Naive thymus-derived CD4-positive, alpha-beta T cell (primary cell): ENCODE data around the gene CELF2. TPM values are rescaled to one million over a fixed set of nuclear protein-coding genes. Genes with fewer than 3 reads are reported as not detected.

Experiments used
- ATAC-seq: fragments of 150-1000 bp; cut with Tn5 transposase; 2 replicates; pipeline ENCODE4 v1.10.0; 2021; ENCODE audit warnings: mild to moderate bottlenecking, moderate library complexity
- CTCF ChIA-PET: fragments of 350-600 bp; sonication (Branson Sonifier 250); formaldehyde crosslinking; loops from one replicate; lab custom pipeline; 2021; ENCODE audit warnings: antibody characterized with exemption; lab: Charles Lee
- POLR2A ChIA-PET: fragments of 350-600 bp; sonication (Branson Sonifier 250); formaldehyde crosslinking; loops from one replicate; lab custom pipeline; 2021; ENCODE audit warnings: antibody characterized with exemption, inconsistent platforms; lab: Charles Lee
- DNase-seq, 9 donors: peaks; one replicate each; pipeline versions ENCODE4 v3.0.0 to v3.0.0-alpha.2; 2020 to 2022; ENCODE audit warnings: mixed read lengths in 1 of 9
- H3K27ac ChIP-seq: one replicate; pipeline ENCODE4 v1.7.0; 2013; ENCODE audit warnings: mild to moderate bottlenecking, low read depth, low read length, moderate library complexity
- H3K27me3 ChIP-seq, 2 donors: one replicate each; pipeline ENCODE4 v1.7.0; 2013; ENCODE audit warnings: low read length in 2 of 2, mild to moderate bottlenecking in 2 of 2, moderate library complexity in 2 of 2; ENCODE audit not compliant: control insufficient read depth in 2 of 2, insufficient read depth in 2 of 2
- H3K36me3 ChIP-seq, 3 experiments: 1 replicate in 2 of 3; 2 replicates in 1 of 3; pipeline ENCODE4 v1.7.0; 2013; ENCODE audit warnings: low read length in 3 of 3, mild to moderate bottlenecking in 3 of 3, moderate library complexity in 1 of 3; ENCODE audit not compliant: insufficient read depth in 3 of 3, control insufficient read depth in 2 of 3
- H3K4me1 ChIP-seq, 2 donors: one replicate each; pipeline ENCODE4 v1.7.0; 2013; ENCODE audit warnings: low read length in 2 of 2, mild to moderate bottlenecking in 2 of 2, moderate library complexity in 1 of 2; ENCODE audit not compliant: control insufficient read depth in 2 of 2, insufficient read depth in 2 of 2
- H3K4me3 ChIP-seq: 2 replicates; pipeline ENCODE4 v1.7.0; 2013; ENCODE audit warnings: mild to moderate bottlenecking, low read length
- H3K9me3 ChIP-seq, 3 experiments: 1 replicate in 2 of 3; 2 replicates in 1 of 3; pipeline ENCODE4 v1.7.0; 2013; ENCODE audit warnings: low read length in 3 of 3; ENCODE audit not compliant: control insufficient read depth in 2 of 3
- H3K27ac Mint-ChIP-seq, 9 donors: one replicate each; pipeline ENCODE4 v1.8.0; 2020 to 2022; ENCODE audit warnings: mixed read lengths in 9 of 9, mild to moderate bottlenecking in 8 of 9, moderate library complexity in 5 of 9, inconsistent platforms in 2 of 9
- H3K27me3 Mint-ChIP-seq, 5 donors: one replicate each; pipeline ENCODE4 v1.8.0; 2021 to 2022; ENCODE audit warnings: mixed read lengths in 5 of 5, mild to moderate bottlenecking in 1 of 5
- H3K36me3 Mint-ChIP-seq, 5 donors: one replicate each; pipeline ENCODE4 v1.8.0; 2020 to 2022; ENCODE audit warnings: mixed read lengths in 5 of 5, mild to moderate bottlenecking in 3 of 5, inconsistent platforms in 1 of 5
- H3K4me1 Mint-ChIP-seq, 7 donors: one replicate each; pipeline ENCODE4 v1.8.0; 2020 to 2022; ENCODE audit warnings: mixed read lengths in 7 of 7, mild to moderate bottlenecking in 3 of 7, inconsistent platforms in 1 of 7
- H3K4me3 Mint-ChIP-seq, 10 donors: one replicate each; pipeline ENCODE4 v1.8.0; 2020 to 2022; ENCODE audit warnings: mild to moderate bottlenecking in 10 of 10, mixed read lengths in 10 of 10, moderate library complexity in 6 of 10, inconsistent platforms in 2 of 10
- H3K9me3 Mint-ChIP-seq, 11 donors: one replicate each; pipeline ENCODE4 v1.8.0; 2020 to 2022; ENCODE audit warnings: mixed read lengths in 11 of 11, mild to moderate bottlenecking in 4 of 11, inconsistent platforms in 1 of 11, moderate library complexity in 1 of 11
- intact Hi-C, 2 donors: fragments of 100-400 bp; cut with micrococcal nuclease; formaldehyde crosslinking; loops; one replicate each; pipeline ENCODE4 v1.15.1; 2023
- polyA plus RNA-seq, 2 donors: library from polyadenylated mRNA; unstranded; fragments of 300-500 nt; fragmentation: Illumina TruSeq; gene quantifications; one replicate each; pipeline ENCODE4 v1.2.3, GENCODE V29; 2021
- total RNA-seq, 6 experiments: library from RNA in 5 of 6; stranded (reverse) in 5 of 6; gene quantifications; 1 replicate in 5 of 6; 2 replicates in 1 of 6; pipeline ENCODE4 v1.2.3 and lab custom pipeline; 2021 to 2026

The CELF2 gene
- total and polyA plus RNA-seq, 7 experiments from 2014 or later = 135 to 207 (median 178) TPM

DNA sequence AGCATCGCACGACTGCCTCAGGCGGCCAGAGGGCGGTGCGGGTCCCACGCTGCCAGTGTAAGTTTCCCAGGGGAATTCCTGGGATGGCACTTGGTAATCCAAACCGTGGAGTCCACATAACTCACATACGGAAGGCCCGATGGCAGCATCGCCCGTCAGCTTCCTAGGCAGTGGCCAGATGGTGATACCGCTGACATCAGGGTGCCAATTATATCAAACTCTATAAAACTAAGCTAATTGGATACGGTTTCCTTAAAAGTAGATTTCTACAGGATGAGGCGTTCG is 189.8 kb downstream of the CELF2 start:
- Histone ChIP-seq H3K27me3 (no peaks in the 10 kb centered on the region), H3K27ac (no peak overlapping the region), H3K4me3 (peak overlapping the region; percentile 25), H3K4me1 (peaks cover 70 to 95% of the 10 kb centered on the region in 2 donors), H3K36me3 (peaks cover 7 to 56% (median 24%) of the 10 kb centered on the region in 3 experiments), H3K9me3 (no peaks in the 10 kb centered on the region)
- ChIA-PET CTCF (interaction anchor here (1.7 kb wide), 1 partner anchor 115 kb away, joined by 3 read pairs; no protein-coding TSS in a partner anchor), POLR2A (interaction anchor here (1.1 kb wide), 1 partner anchor 94 kb away, joined by 3 read pairs; no protein-coding TSS in a partner anchor)
- Mint-ChIP-seq H3K4me3 (peak overlapping the region; percentile 41 to 86 (median 75)), H3K4me1 (peaks cover 74 to 100% (median 100%) of the 10 kb centered on the region in 7 donors), H3K27ac (peak overlapping the region; percentile 65 to 93 (median 86)), H3K36me3 (peaks cover 5 to 69% (median 29%) of the 10 kb centered on the region in 5 donors), H3K27me3 (no peaks in the 10 kb centered on the region), H3K9me3 (peaks cover 0 to 2% (median 0%) of the 10 kb centered on the region in 11 donors)
- no peak for ATAC-seq
- intact Hi-C loops = no loop called here
- DNase-seq = no peak

DNA sequence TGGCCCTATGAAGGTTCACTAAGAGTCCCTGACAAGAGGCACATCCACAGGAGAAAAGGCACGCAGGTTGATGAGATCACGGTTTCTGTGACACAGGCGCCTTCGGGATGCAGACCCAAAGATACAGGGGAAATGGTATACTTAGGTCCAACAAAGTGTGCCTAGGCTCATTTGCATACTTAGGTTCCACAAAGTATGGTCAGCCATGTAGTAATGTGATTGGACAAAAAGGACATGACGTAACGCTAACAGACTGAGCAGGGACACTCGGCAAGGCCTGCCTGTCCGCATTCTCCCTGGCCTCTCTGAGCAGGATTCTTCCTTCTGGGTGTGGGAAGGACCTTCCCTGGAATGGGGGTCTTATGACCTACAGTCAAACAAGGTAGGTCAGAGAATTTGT is 190.6 kb downstream of the CELF2 start:
- intact Hi-C loops = loop anchor here in 1 of 2 donors (2.0 kb wide), 1 partner anchor 29 kb away; no protein-coding TSS in a partner anchor
- Histone ChIP-seq H3K4me3 (peak overlapping the region; percentile 25), H3K36me3 (peaks cover 7 to 56% (median 20%) of the 10 kb centered on the region in 3 experiments), H3K4me1 (peaks cover 74 to 95% of the 10 kb centered on the region in 2 donors), H3K27ac (peak overlapping the region; percentile 70), H3K9me3 (no peaks in the 10 kb centered on the region), H3K27me3 (no peaks in the 10 kb centered on the region)
- ATAC-seq (no peak), DNase-seq (no peak)
- Mint-ChIP-seq H3K27me3 (no peaks in the 10 kb centered on the region), H3K4me3 (peak overlapping the region; percentile 9 to 89 (median 78)), H3K36me3 (peaks cover 5 to 65% (median 29%) of the 10 kb centered on the region in 5 donors), H3K27ac (peak overlapping the region; percentile 65 to 94 (median 87)), H3K9me3 (peaks cover 0 to 2% (median 0%) of the 10 kb centered on the region in 11 donors), H3K4me1 (peaks cover 74 to 100% (median 99%) of the 10 kb centered on the region in 7 donors)
- ChIA-PET CTCF (no interaction called here), POLR2A (interaction anchor here (1.1 to 1.2 kb wide), 2 partner anchors 31 to 94 kb away, joined by 3 to 5 read pairs; no protein-coding TSS in a partner anchor)

DNA sequence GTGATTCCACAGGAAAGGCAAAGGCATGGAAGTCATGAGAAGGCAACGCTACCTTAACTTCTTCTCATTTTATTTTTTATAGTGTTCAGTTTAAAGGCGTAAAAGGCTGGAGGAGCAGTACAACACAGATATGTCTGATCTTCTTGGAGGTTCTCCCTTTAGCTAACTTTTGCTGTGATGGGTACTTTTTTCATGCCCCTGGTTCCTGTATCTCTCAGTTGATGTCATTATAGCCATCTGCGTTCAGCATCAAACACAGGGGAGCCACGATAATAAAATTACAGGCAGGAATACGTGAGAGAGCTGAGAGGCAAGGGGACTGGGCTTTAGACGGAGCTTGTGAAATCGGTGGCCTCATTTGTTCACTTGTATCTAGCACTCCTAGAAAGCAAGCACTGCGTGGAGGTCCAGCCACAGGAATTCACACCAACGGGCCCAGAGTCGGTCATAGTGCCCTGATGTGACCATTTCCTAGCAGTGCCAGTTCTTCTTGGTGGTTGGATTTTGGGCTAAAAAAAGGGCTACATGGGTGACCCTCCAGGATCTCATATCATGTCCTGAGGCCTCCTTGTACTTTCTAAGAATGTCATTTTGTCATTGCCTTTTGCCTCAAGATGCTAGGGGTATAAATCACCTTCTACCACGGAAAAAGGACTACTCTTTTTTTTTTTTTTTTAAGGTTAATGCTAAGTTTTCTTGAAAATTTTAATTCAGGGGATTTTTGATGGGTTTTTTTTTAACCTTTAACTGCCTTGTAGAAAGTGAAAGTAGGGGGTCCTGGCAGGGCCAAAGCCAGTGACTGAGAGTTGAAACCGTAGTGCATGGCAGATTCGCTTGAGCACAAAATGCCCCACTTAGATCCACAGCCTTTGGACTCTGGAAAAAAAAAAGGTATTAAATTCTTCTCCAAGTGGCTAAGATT is 191.5 kb downstream of the CELF2 start:
- H3K27ac ChIP-seq = peak overlapping the region; percentile 70
- POLR2A ChIA-PET = interaction anchor here (0.5 to 2.7 kb wide), 6 partner anchors 18 to 153 kb away, joined by 3 to 6 read pairs (median 3); no protein-coding TSS in a partner anchor
- H3K9me3 ChIP-seq = no peaks in the 10 kb centered on the region
- no peaks in the 10 kb centered on the region for H3K27me3 ChIP-seq
- CTCF ChIA-PET = interaction anchor here (0.7 kb wide), 1 partner anchor 27 kb away, joined by 4 read pairs; no protein-coding TSS in a partner anchor
- intact Hi-C loops = loop anchor here (1.0 to 2.0 kb wide), 5 partner anchors 9 to 96 kb away; no protein-coding TSS in a partner anchor
- H3K36me3 ChIP-seq = peaks cover 7 to 54% (median 14%) of the 10 kb centered on the region in 3 experiments
- peaks cover 77 to 95% of the 10 kb centered on the region in 2 donors for H3K4me1 ChIP-seq
- Mint-ChIP-seq H3K9me3 (peaks cover 0 to 2% (median 0%) of the 10 kb centered on the region in 11 donors), H3K27ac (peak overlapping the region; percentile 81 to 94 (median 87)), H3K36me3 (peaks cover 5 to 60% (median 25%) of the 10 kb centered on the region in 5 donors), H3K27me3 (no peaks in the 10 kb centered on the region), H3K4me3 (peak overlapping the region; percentile 73 to 89 (median 82)), H3K4me1 (peaks cover 75 to 100% (median 98%) of the 10 kb centered on the region in 7 donors)
- H3K4me3 ChIP-seq = peak overlapping the region; percentile 39
- peak in 6 of 9 donors; percentile 12 to 54 (median 24) for DNase-seq
- ATAC-seq = peak; percentile 40

DNA sequence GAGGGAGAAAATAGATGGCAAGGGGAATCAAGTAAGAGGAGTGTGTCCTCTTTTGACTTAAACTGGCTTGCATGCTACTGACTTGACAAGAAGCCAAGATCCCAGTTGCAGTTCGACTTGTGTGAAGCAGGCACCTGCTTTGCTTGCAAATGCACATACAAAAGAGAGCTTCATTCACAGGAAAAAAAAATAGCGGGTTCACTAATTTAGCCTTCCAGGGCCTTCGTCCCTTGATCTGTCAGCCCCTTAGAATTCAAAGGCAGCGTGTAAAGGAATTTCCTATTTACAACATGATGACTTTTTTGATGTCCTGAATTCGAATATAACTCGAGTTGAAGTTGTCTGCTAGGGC is 192.1 kb downstream of the CELF2 start:
- ATAC-seq = no peak
- H3K27ac ChIP-seq = peak overlapping the region; percentile 70
- ChIA-PET CTCF (interaction anchor here (0.7 kb wide), 1 partner anchor 27 kb away, joined by 4 read pairs; no protein-coding TSS in a partner anchor), POLR2A (interaction anchor here (0.6 to 2.7 kb wide), 6 partner anchors 18 to 154 kb away, joined by 3 to 6 read pairs (median 3); no protein-coding TSS in a partner anchor)
- H3K36me3 Mint-ChIP-seq = peaks cover 9 to 59% (median 26%) of the 10 kb centered on the region in 5 donors
- peaks cover 0 to 2% (median 0%) of the 10 kb centered on the region in 11 donors for H3K9me3 Mint-ChIP-seq
- peaks cover 75 to 93% of the 10 kb centered on the region in 2 donors for H3K4me1 ChIP-seq
- no peaks in the 10 kb centered on the region for H3K27me3 ChIP-seq
- DNase-seq = peak in 4 of 9 donors; percentile 26 to 44 (median 31)
- peaks cover 7 to 54% (median 14%) of the 10 kb centered on the region in 3 experiments for H3K36me3 ChIP-seq
- H3K27me3 Mint-ChIP-seq = no peaks in the 10 kb centered on the region
- H3K4me1 Mint-ChIP-seq = peaks cover 76 to 100% (median 98%) of the 10 kb centered on the region in 7 donors
- H3K27ac Mint-ChIP-seq = peak overlapping the region; percentile 81 to 94 (median 87)
- H3K4me3 ChIP-seq = peak overlapping the region; percentile 39
- H3K9me3 ChIP-seq = no peaks in the 10 kb centered on the region
- intact Hi-C loops = loop anchor here (1.0 to 2.0 kb wide), 7 partner anchors 8 to 97 kb away; no protein-coding TSS in a partner anchor
- H3K4me3 Mint-ChIP-seq = peak overlapping the region; percentile 73 to 89 (median 82)

DNA sequence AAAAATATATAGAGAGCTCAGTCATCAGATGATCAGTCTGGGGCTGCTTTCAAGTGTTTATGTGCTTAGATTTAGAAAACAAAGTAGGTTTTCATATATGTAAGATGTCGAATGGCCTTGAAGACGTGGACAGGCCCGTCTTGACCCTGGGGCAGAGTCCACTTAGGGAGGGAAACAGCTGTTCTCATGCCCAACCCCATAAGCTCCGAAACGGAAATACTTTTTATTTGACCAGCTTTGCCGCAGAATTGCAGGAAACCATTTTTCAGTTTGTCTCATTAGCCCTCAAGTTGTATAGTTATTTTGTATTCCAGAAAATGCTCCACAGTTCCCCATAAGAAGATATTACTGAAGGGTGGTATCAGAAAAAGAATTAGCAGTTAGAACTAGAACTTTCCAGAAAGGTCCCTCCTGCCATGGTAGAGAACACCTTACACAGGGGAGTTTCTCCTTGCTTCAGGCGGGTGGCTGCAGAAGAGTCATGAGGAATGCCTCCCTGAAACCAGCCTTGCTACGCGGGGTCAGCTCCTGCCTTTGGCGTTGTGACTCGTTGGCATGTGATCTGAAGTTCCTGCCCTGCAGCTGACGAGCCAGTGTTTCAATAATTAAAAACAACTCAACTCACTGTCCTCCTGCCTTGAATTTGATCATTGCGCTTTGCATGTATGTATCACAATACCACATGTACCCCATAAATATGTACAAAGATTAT is 192.7 kb downstream of the CELF2 start:
- H3K4me1 Mint-ChIP-seq = peaks cover 80 to 100% (median 99%) of the 10 kb centered on the region in 7 donors
- CTCF ChIA-PET = interaction anchor here (0.7 to 1.0 kb wide), 2 partner anchors 8 to 28 kb away, joined by 4 to 9 read pairs; no protein-coding TSS in a partner anchor
- no peaks in the 10 kb centered on the region for H3K9me3 ChIP-seq
- peak overlapping the region; percentile 39 for H3K4me3 ChIP-seq
- POLR2A ChIA-PET = interaction anchor here (0.6 to 2.7 kb wide), 7 partner anchors 17 to 45 kb away, joined by 3 to 6 read pairs (median 4); no protein-coding TSS in a partner anchor
- no peaks in the 10 kb centered on the region for H3K27me3 ChIP-seq
- ATAC-seq = no peak
- peaks cover 0 to 2% (median 0%) of the 10 kb centered on the region in 11 donors for H3K9me3 Mint-ChIP-seq
- H3K4me1 ChIP-seq = peaks cover 81 to 94% of the 10 kb centered on the region in 2 donors
- intact Hi-C loops = loop anchor here in 1 of 2 donors (2.0 kb wide), 2 partner anchors 16 to 66 kb away; no protein-coding TSS in a partner anchor
- H3K27me3 Mint-ChIP-seq = no peaks in the 10 kb centered on the region
- H3K27ac Mint-ChIP-seq = peak overlapping the region; percentile 78 to 94 (median 86)
- H3K36me3 Mint-ChIP-seq = peaks cover 11 to 62% (median 30%) of the 10 kb centered on the region in 5 donors
- peak overlapping the region; percentile 73 to 89 (median 82) for H3K4me3 Mint-ChIP-seq
- no peak for DNase-seq
- peak overlapping the region; percentile 70 for H3K27ac ChIP-seq
- H3K36me3 ChIP-seq = peaks cover 4 to 54% (median 14%) of the 10 kb centered on the region in 3 experiments
